Measurements from ENCODE around the gene AFF3. TPM values are rescaled to one million over a fixed set of nuclear protein-coding genes. Genes with fewer than 3 reads are reported as not detected.

The AFF3 gene
- total and polyA plus RNA-seq, 12 donors: 1.1 to 7.5 (median 3.9) TPM

DNA sequence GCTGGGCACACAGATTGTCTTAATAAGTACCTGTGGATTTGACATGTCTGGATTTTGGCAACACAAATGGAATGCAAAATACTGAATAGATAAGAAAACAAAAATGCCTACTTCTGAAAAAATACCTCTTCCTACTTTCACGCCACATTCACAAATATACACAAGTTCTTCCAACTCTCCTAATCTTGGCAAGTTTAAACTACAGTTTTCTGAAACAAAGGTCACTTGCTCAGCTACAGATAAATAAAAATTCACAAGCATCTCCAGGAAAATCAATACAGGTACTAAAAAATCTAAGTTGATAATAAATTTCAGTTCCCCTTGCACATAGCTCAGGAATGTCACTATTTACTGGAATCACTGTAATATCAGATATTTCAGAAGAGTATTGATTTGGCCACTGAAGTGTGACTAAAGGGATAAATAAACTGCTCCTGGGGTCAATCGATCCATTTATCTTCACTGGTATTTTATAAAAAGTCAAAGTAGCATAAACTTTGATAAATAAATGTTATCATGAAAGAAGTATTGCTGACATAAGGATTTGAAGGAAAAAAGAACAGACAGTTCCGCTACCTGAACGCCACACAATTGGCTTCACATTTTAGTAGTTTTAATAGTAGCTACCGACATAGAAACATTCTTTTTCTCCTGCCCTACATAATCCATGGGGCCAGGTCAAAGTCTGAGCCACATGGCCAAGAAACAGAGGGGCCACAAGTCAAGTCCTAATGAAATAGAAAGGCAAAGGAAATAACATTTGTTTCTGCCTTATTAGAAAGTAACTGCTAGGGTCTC lies 243.1 kb downstream of the AFF3 start:
- H3K9me3 ChIP-seq (replicated peaks in 1 of 3): no peaks in the 10 kb centered on the region
- no peak for TF ChIP-seq POLR2A (IDR thresholded peaks at IDR 0.05)
- TF ChIP-seq, protein P1, sequence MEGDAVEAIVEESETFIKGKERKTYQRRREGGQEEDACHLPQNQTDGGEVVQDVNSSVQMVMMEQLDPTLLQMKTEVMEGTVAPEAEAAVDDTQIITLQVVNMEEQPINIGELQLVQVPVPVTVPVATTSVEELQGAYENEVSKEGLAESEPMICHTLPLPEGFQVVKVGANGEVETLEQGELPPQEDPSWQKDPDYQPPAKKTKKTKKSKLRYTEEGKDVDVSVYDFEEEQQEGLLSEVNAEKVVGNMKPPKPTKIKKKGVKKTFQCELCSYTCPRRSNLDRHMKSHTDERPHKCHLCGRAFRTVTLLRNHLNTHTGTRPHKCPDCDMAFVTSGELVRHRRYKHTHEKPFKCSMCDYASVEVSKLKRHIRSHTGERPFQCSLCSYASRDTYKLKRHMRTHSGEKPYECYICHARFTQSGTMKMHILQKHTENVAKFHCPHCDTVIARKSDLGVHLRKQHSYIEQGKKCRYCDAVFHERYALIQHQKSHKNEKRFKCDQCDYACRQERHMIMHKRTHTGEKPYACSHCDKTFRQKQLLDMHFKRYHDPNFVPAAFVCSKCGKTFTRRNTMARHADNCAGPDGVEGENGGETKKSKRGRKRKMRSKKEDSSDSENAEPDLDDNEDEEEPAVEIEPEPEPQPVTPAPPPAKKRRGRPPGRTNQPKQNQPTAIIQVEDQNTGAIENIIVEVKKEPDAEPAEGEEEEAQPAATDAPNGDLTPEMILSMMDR (IDR thresholded peaks at IDR 0.05): no peak
- no peak overlapping the region for H3K4me3 ChIP-seq
- H3K4me1 ChIP-seq (replicated peaks in 1 of 2): no peaks in the 10 kb centered on the region
- intact Hi-C loops (cut with DNase I): no loop called here
- WGBS, 4 donors: 81 to 90% (median 89%) methylated on average over 5 of the region's 5 CpGs
- H3K27ac ChIP-seq: no peak overlapping the region
- H3K27me3 ChIP-seq: no peaks in the 10 kb centered on the region
- DNase-seq: no peak
- no peaks in the 10 kb centered on the region for H3K36me3 ChIP-seq (replicated peaks in 1 of 2)

GRCh38 chr2:99898336-99899048 lies 243.9 kb downstream of the AFF3 start:
- 84 to 90% (median 85%) methylated on average over 10 to 12 of the region's 12 CpGs for WGBS, 4 donors
- H3K36me3 ChIP-seq (replicated peaks in 1 of 2): no peaks in the 10 kb centered on the region
- H3K4me3 ChIP-seq: no peak overlapping the region
- H3K9me3 ChIP-seq (replicated peaks in 1 of 3): no peaks in the 10 kb centered on the region
- no peak for DNase-seq
- no peak overlapping the region for H3K27ac ChIP-seq
- no peaks in the 10 kb centered on the region for H3K27me3 ChIP-seq
- no peaks in the 10 kb centered on the region for H3K4me1 ChIP-seq (replicated peaks in 1 of 2)
- TF ChIP-seq, protein P1 (IDR thresholded peaks at IDR 0.05): no peak
- no peak for TF ChIP-seq POLR2A (IDR thresholded peaks at IDR 0.05)
- intact Hi-C loops (cut with DNase I): no loop called here

DNA sequence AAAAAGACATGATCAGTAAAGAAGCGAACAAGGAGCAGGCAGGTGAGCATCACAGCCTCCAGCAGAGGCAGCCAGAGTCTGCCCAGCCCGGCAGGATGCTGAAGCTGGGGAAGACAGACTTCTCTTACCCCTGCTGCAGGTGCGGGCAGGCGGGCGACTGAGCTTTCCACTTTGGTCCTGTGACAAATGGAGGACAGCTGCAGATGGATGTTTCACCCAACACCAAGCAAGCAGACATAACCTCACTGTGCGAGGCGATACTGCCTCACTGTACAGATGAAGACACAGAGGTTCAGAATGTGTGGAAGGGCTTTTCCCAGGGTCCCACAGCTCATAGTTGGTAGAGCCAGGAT lies 251.0 kb downstream of the AFF3 start:
- H3K9me3 ChIP-seq (replicated peaks in 1 of 3): no peaks in the 10 kb centered on the region
- H3K4me3 ChIP-seq: no peak overlapping the region
- WGBS, 4 donors: 90 to 96% (median 94%) methylated on average over 7 of the region's 7 CpGs
- DNase-seq: no peak
- H3K4me1 ChIP-seq (replicated peaks in 1 of 2): no peaks in the 10 kb centered on the region
- H3K27ac ChIP-seq: no peak overlapping the region
- H3K36me3 ChIP-seq (replicated peaks in 1 of 2): no peaks in the 10 kb centered on the region
- TF ChIP-seq, protein P1 (IDR thresholded peaks at IDR 0.05): no peak
- no peak for TF ChIP-seq POLR2A (IDR thresholded peaks at IDR 0.05)
- H3K27me3 ChIP-seq: no peaks in the 10 kb centered on the region
- intact Hi-C loops (cut with DNase I): no loop called here

GRCh38 chr2:99890568-99891427 lies 251.6 kb downstream of the AFF3 start:
- Histone ChIP-seq H3K9me3 (replicated peaks in 1 of 3) (no peaks in the 10 kb centered on the region), H3K4me1 (replicated peaks in 1 of 2) (no peaks in the 10 kb centered on the region), H3K4me3 (no peak overlapping the region), H3K36me3 (replicated peaks in 1 of 2) (no peaks in the 10 kb centered on the region), H3K27me3 (no peaks in the 10 kb centered on the region), H3K27ac (no peak overlapping the region)
- no peak for DNase-seq
- WGBS, 4 donors: 79 to 87% (median 81%) methylated on average over 9 to 10 of the region's 10 CpGs
- TF ChIP-seq, protein P1 (IDR thresholded peaks at IDR 0.05): no peak
- TF ChIP-seq POLR2A (IDR thresholded peaks at IDR 0.05): no peak
- intact Hi-C loops (cut with DNase I): no loop called here
